ENCODE measurements around the gene DDN.

DNA sequence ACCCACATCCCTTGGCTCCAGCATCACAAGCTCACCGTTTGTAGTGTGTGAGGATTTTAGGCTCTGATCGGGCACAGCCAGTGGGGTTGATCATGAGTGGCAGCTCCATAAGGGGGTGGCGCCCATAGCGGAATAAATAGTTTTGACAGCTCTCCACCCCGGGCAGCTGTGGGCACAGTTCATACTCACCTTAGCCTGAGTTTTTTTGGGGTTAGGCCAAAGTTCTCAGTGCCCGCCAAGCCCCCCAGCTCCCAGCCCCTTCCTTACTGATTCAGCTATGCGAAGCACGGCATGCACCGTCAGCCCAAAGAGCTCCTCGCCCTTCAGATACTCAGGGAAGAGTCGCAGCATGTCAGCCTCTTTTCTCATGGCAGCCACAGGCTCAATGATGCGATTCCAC is 25.4 kb upstream of the DDN start:
- TF ChIP-seq CTCF (IDR thresholded peaks at IDR 0.05), result no peak
- no peak for TF ChIP-seq EP300 (IDR thresholded peaks at IDR 0.05)
